Liver (tissue), 9 donors: ENCODE data around the gene S100A11. TPM values are rescaled to one million over a fixed set of nuclear protein-coding genes. Genes with fewer than 3 reads are reported as not detected.

Source experiments
- DNase-seq: peaks from one replicate; pipeline ENCODE4 v3.0.0-alpha.2; 2017; ENCODE audit warnings: low spot score
- H3K27ac ChIP-seq, 2 donors: one replicate each; pipeline ENCODE4 v1.7.0; 2013; ENCODE audit warnings: inconsistent platforms in 2 of 2, low read length in 2 of 2, control low read depth in 1 of 2, low read depth in 1 of 2, mild to moderate bottlenecking in 1 of 2
- H3K27me3 ChIP-seq, 4 donors: one replicate each; pipeline versions ENCODE4 v1.6.1 to v1.7.0; 2013; ENCODE audit warnings: low read length in 3 of 4, inconsistent platforms in 1 of 4, mild to moderate bottlenecking in 1 of 4, moderate library complexity in 1 of 4; ENCODE audit not compliant: control insufficient read depth in 4 of 4, insufficient read depth in 4 of 4
- H3K36me3 ChIP-seq, 4 donors: one replicate each; pipeline versions ENCODE4 v1.6.1 to v1.7.0; 2013; ENCODE audit warnings: low read length in 3 of 4, mild to moderate bottlenecking in 3 of 4, low read depth in 1 of 4, moderate library complexity in 1 of 4; ENCODE audit not compliant: control insufficient read depth in 4 of 4, insufficient read depth in 3 of 4
- H3K4me1 ChIP-seq, 4 donors: one replicate each; pipeline versions ENCODE4 v1.6.1 to v1.7.0; 2013; ENCODE audit warnings: low read length in 3 of 4, mild to moderate bottlenecking in 3 of 4, moderate library complexity in 1 of 4; ENCODE audit not compliant: control insufficient read depth in 4 of 4, insufficient read depth in 4 of 4
- H3K4me3 ChIP-seq, 3 donors: one replicate each; pipeline versions ENCODE4 v1.6.1 to v1.7.0; 2013; ENCODE audit warnings: low read length in 3 of 3, control low read depth in 1 of 3, low read depth in 1 of 3, mild to moderate bottlenecking in 1 of 3
- H3K9ac ChIP-seq, 2 donors: one replicate each; pipeline ENCODE4 v1.7.0; 2013; ENCODE audit warnings: low read length in 2 of 2, mild to moderate bottlenecking in 2 of 2, moderate library complexity in 2 of 2, control low read depth in 1 of 2, low read depth in 1 of 2
- H3K9me3 ChIP-seq, 4 donors: one replicate each; pipeline versions ENCODE4 v1.6.1 to v1.7.0; 2013; ENCODE audit warnings: low read length in 3 of 4; ENCODE audit not compliant: control insufficient read depth in 4 of 4
- ATF3 ChIP-seq: IDR thresholded peaks from 2 replicates; pipeline ENCODE4 v1.6.1; 2016; ENCODE audit warnings: antibody characterized with exemption
- CTCF ChIP-seq: fragments of 150-350 bp; IDR thresholded peaks from 2 replicates; pipeline ENCODE4 v1.5.1; 2017; ENCODE audit warnings: improper control_type of control experiment, low read depth, low read length; ENCODE audit not compliant: missing input control
- EGR1 ChIP-seq, 2 donors: IDR thresholded peaks; 2 replicates each; pipeline ENCODE4 v1.6.1; 2016 to 2018; ENCODE audit warnings: antibody characterized with exemption in 2 of 2, low read depth in 2 of 2
- FOXA1 ChIP-seq: IDR thresholded peaks from 2 replicates; pipeline ENCODE4 v1.6.1; 2016; ENCODE audit warnings: antibody characterized with exemption
- FOXA2 ChIP-seq: IDR thresholded peaks from 2 replicates; pipeline ENCODE4 v1.6.1; 2016; ENCODE audit warnings: antibody characterized with exemption
- GABPA ChIP-seq, 2 donors: IDR thresholded peaks in 1 of 2; conservative IDR thresholded peaks in 1 of 2; 2 replicates each; pipeline ENCODE4 v1.6.1; 2016; ENCODE audit warnings: antibody characterized with exemption in 2 of 2, mild to moderate bottlenecking in 1 of 2, moderate library complexity in 1 of 2
- HNF4A ChIP-seq, 2 donors: conservative IDR thresholded peaks; 2 replicates each; pipeline ENCODE4 v1.6.1; 2016; ENCODE audit warnings: antibody characterized with exemption in 2 of 2, mild to moderate bottlenecking in 2 of 2
- HNF4G ChIP-seq: IDR thresholded peaks from 2 replicates; pipeline ENCODE4 v1.6.1; 2016; ENCODE audit warnings: antibody characterized with exemption
- JUND ChIP-seq, 2 donors: IDR thresholded peaks; 2 replicates each; pipeline ENCODE4 v1.6.1; 2016; ENCODE audit warnings: antibody characterized with exemption in 2 of 2
- MAX ChIP-seq: IDR thresholded peaks from 2 replicates; pipeline ENCODE4 v1.6.1; 2016; ENCODE audit warnings: antibody characterized with exemption
- NR2F2 ChIP-seq: IDR thresholded peaks from 2 replicates; pipeline ENCODE4 v1.6.1; 2016; ENCODE audit warnings: antibody characterized with exemption
- RAD21 ChIP-seq, 2 donors: IDR thresholded peaks; 2 replicates each; pipeline ENCODE4 v1.6.1; 2016; ENCODE audit warnings: antibody characterized with exemption in 2 of 2, mild to moderate bottlenecking in 2 of 2
- REST ChIP-seq: IDR thresholded peaks from 2 replicates; pipeline ENCODE4 v1.6.1; 2016; ENCODE audit warnings: antibody characterized with exemption, mild to moderate bottlenecking
- RXRA ChIP-seq, 2 donors: IDR thresholded peaks; 2 replicates each; pipeline ENCODE4 v1.6.1; 2017 to 2018; ENCODE audit warnings: antibody characterized with exemption in 2 of 2, mild to moderate bottlenecking in 1 of 2
- SP1 ChIP-seq: IDR thresholded peaks from 2 replicates; pipeline ENCODE4 v1.6.1; 2018; ENCODE audit warnings: antibody characterized with exemption, mild to moderate bottlenecking
- TAF1 ChIP-seq: conservative IDR thresholded peaks from 2 replicates; pipeline ENCODE4 v1.6.1; 2016; ENCODE audit warnings: antibody characterized with exemption, mild to moderate bottlenecking
- YY1 ChIP-seq: IDR thresholded peaks from 2 replicates; pipeline ENCODE4 v1.6.1; 2016; ENCODE audit warnings: antibody characterized with exemption, mild to moderate bottlenecking
- ZBTB33 ChIP-seq: IDR thresholded peaks from 2 replicates; pipeline ENCODE4 v1.6.1; 2016; ENCODE audit warnings: antibody characterized with exemption
- WGBS: extraction: QIAGEN DNeasy Blood & Tissue Kit; methylation state at CpG from one replicate; pipeline ENCODE4 v1.1.7; 2013; 5-methylcytosine and 5-hydroxymethylcytosine counted together
- polyA plus RNA-seq, 2 donors: library from polyadenylated mRNA; stranded (reverse) in 1 of 2; unstranded in 1 of 2; fragments of 200-250 nt in 1 of 2; fragments of >200 nt in 1 of 2; fragmentation: Nextera tagmentation in 1 of 2; extraction: Ambion mirVana in 1 of 2; gene quantifications; one replicate each; pipeline versions ENCODE4 v1.2.1 to v1.2.3, GENCODE V29; 2013 to 2015
- total RNA-seq, 2 donors: library from RNA; depleted of rRNA; stranded (reverse); fragments of >200 nt; gene quantifications; one replicate each; pipeline ENCODE4 v1.2.3, GENCODE V29; 2014
- donor health status: healthy.
- donor health status: healthy.
- donor health status: healthy.
- donor health status: healthy.
- donor health status: healthy.

S100A11 gene
- total and polyA plus RNA-seq, 4 donors, result 9.9 to 76.1 (median 31.0) TPM

GRCh38 chr1:152078831-152079441 lies 42.1 kb upstream of the S100A11 start:
- Histone ChIP-seq H3K36me3 (no peaks in the 10 kb centered on the region), H3K27me3 (no peaks in the 10 kb centered on the region), H3K4me1 (no peaks in the 10 kb centered on the region), H3K27ac (no peak overlapping the region), H3K9me3 (no peaks in the 10 kb centered on the region), H3K4me3 (no peak overlapping the region), H3K9ac (no peak overlapping the region)
- DNase-seq, result no peak
- 83% methylated on average over 24 of the region's 24 CpGs for WGBS
- TF ChIP-seq MAX (no peak), YY1 (no peak), CTCF (no peak), REST (no peak), HNF4A (conservative IDR thresholded peaks at IDR 0.05) (no peak), FOXA1 (no peak), SP1 (no peak), NR2F2 (no peak), JUND (IDR thresholded peaks at IDR 0.05) (no peak), ATF3 (no peak), RAD21 (IDR thresholded peaks at IDR 0.05) (no peak), FOXA2 (no peak), TAF1 (no peak), GABPA (IDR thresholded peaks at IDR 0.05 in 1 of 2, conservative IDR thresholded peaks at IDR 0.05 in 1 of 2) (no peak), RXRA (IDR thresholded peaks at IDR 0.05) (no peak), HNF4G (no peak), EGR1 (IDR thresholded peaks at IDR 0.05; ENCODE audit: low read depth in 2 of 2) (no peak), ZBTB33 (no peak)
